GM19099 (cell line): Measurements from ENCODE around the gene SLC6A12.

ENCODE experiments used
- POLR2A ChIP-seq: IDR thresholded peaks from 3 replicates; pipeline ENCODE4 v1.6.1; 2011; ENCODE audit warnings: low read depth; ENCODE audit not compliant: insufficient read length; ENCODE audit errors: extremely low read depth

SLC6A12 gene

DNA sequence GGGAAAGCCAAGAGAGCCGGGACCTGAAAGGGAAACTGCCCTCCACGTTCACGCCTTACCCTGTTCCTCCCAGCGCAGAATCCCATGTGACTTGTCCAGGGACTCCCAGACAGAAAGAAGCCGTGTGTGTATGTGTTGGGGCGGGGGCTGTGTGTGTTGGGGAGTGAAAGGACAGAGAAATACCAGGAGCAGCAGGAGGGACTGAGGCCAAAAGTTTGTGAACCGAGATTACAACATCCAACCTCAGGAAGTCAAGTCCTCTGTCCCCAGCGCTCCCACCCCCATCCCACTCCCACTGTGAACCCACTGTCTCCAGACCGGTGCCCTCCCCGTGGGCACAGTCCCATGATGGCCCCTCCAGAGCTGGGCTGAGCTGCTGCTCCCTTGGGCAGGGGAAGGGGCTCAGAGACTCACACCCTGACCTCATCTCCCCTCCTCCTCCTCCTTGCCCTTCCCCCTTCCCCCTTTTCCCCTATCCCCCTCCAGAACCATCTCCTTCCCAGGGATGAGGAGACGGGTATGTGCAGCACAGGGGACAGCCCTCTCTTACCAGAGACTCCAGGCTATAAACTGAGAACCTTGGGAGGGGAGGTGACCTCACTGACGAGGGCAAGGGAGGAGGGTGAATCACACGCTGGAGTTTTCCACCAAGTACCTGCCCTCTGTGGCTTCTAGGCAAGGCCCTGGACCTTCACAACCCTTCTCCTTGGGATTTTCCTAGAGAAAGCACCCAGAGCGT, at the start of gene SLC6A12:
SLC6A12 (minus strand) TSS at position 155 of the 739 bp plus-strand sequence. CDS start 4,171 bp downstream, outside the sequence.
- no peak for TF ChIP-seq POLR2A

DNA sequence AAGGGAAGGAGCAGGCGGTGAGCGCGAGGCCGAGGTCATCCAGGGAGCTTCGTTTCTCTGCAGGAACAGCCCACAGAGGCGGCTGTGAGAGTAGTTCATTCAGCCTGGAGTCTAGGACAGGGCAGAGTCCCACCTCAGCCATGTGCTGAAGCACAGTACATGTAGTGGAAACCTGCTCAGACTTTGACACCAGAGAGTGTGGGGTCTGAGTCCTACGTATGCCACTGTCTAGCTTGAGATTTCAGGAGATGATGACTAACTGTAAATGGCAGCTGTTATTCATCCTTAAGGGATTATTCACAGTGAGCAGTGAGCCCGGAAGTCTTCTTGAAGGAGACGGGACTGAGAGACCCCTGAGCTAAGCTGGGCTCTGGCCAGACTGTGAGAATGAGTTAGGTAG, 49.6 kb upstream of the SLC6A12 start:
- TF ChIP-seq POLR2A = no peak

DNA sequence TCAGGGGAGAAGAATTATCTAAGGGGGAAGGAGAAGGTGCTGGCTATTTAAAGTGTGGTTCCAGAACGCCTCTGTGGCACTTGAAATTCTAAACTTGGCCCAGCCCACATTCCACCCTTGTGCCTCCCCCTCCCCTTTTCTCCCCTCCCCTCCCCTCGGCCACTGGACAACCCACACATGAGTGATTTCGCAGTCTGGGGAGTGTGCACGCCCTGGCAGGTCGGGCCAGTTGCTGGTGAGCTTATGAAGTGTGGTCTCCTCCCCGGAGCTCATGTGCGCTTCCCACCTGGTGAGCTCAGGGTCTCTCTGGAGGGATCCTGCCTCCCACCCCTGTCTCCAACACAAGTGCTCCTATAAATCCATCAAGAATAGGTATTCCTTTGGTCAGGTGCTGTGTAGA, 48.9 kb upstream of the SLC6A12 start, which contains the start of gene SLC6A13:
SLC6A13 (minus strand) TSS at position 20 of the 400 bp plus-strand sequence. CDS start 2,784 bp downstream, outside the sequence.
- no peak for TF ChIP-seq POLR2A

DNA sequence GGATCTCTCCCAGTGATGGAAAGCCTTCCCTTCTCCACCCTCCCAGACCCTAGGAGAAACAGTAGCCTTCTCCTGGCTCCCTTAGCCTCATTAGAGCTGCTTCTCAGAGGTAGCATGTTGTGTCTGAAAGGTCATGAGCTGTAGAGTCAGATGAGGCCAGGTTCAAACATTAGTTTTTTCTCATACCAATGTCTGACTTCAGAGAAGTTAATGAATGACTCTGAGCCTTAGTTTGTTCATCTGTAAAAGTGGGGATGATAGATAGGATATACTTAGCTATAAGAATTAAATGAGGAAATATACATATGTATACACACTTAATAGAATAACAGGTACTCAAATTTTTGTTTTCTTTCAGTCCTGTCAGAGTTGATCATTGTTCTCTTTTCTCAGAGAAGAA, 48.2 kb upstream of the SLC6A12 start:
- no peak for TF ChIP-seq POLR2A

DNA sequence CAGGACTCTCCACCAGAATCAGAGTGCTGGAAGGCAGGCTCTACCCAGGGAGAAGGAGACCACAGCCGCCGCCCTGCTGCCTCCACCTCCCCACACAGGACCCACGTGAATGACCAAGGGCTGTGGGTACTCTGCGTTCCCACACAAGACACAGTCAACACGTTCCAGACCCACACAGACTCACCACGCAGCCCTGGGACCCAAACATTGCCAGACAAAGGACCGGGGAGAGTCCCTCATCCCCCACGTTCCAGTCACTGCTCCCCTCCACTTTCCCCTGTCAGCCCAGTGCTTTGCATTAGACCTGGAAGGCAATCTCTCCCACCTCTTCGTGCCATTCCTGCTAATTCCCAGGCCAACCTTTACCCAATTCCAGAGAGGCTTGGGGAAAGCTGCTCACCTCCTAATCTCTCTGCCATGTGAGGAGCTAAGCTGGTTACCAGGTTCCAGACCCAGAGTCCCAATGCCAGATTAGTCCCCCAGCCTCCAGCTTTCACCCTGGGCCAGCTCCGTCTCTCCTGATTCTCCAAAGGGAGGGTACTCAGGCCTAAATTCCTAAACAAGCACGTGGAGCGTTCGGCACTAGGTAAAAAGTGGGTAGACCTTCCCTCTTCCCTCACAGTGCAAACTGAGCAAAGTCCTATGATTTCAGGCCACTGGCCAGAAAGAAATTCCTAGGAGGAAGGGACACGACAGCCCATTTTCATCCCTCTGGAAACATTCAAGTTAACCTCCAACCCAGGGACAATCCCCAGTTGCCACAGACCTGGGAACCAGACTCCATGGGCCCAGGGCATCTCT, 43.8 kb upstream of the SLC6A12 start:
- no peak for TF ChIP-seq POLR2A

DNA sequence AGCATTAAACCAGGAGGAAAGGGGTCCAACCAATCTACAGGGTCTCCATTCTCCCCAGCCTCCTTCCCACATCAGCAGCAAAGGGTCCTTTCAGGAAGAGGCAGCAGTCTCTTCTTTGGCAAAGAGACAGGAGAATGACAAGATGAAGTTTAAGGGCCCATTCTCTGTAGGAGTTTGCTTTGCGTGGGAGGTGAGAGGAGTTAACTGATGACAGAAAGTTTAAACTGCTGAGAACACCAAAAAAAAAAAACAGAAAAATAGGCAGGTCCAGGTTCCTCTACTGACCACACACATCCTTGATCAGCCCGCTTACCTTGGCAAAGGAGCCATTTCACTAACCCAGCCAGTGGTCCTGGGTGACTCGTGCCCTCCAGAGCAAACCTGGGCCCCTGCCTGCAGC, 43.0 kb upstream of the SLC6A12 start:
- no peak for TF ChIP-seq POLR2A

DNA sequence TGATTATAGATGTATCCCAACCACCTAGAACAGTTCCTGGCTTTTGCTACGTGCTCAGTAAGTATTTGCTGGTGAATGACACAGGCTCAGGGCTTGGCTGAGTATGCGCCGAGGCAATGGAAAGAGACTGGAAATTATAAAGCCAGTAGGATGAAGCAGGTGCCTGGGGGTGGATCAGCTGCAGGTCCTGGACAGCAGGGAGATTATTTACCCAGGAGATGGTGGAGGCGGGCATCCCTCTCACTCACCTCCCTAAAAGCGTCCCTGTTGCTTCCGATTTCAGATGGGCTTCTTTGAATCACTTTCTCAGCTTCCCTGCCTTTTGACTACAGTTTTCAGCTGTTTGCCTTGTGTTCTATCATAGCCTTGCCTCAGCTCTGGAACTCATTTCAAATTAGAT, 42.3 kb upstream of the SLC6A12 start:
- TF ChIP-seq POLR2A = no peak

DNA sequence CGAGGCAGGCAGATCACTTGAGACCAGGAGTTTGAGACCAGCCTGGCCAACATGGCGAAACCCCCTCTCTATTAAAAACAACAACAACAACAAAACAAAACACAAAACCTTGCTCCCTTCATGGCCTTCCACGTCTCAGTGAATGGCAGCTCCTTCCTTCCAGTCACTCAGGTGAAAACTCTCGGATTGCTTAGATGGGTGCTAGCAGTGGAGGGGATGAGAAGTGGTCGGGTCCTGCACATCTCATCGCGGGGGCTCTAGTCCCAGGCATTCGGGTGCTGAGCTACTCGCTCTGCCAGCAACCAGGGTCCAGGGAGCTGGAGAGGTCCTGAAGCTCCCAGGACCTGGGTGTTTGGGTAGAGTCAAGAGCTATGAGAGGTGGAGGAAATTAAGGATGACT, 41.0 kb upstream of the SLC6A12 start:
- TF ChIP-seq POLR2A = no peak

DNA sequence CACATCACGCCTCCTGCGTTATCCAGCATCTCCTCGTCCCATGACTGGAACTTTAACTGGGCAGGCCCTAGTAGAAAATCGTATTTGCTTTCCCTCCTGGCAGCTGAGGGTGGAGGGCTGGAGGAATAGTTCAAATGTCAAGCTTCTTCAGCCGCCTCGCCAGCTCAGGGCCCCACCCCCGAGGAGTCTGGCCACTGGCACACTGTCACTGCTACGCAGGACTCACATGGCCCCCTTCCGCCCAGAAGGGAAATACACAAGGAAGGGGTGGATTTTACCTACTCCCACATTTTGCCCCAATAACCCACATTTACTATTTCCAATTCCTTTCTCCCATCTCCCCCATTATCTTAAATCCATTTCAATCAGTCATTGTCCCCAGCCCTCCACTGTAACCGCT, 40.1 kb upstream of the SLC6A12 start:
- no peak for TF ChIP-seq POLR2A

DNA sequence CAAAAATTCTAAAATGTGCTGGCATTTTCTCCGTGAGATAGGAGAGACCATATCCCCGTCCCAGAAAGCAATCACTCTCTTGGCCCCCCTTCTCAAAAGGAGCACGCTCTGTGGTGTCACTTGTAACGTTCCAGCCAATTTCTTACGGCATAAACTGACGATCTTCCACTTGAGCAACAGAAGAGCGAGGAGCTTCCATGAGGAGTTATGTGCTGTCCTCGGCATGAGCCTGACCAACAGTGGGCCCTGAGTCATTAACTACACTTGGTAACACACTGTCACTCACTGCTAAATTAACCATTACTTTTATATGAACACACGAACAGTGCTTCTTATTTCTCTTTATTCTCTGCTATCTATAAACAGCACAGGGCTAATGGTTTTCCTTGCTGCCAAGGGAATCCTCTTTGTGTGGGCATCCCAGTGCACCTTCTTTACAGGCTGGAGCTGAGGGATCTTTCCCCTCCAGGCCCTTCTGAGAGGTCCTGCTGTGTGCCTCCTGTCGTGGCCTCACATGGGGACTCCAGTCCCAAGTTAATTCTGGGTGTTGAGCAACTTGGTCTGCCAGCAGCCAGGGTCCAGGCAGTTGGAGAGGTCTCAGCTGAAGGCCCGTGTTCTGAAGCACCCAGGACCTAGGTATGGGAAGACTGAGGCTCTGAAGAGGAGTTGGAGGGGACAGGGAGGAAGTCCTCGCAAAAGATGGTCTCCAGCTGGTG, 39.3 kb upstream of the SLC6A12 start:
- no peak for TF ChIP-seq POLR2A

DNA sequence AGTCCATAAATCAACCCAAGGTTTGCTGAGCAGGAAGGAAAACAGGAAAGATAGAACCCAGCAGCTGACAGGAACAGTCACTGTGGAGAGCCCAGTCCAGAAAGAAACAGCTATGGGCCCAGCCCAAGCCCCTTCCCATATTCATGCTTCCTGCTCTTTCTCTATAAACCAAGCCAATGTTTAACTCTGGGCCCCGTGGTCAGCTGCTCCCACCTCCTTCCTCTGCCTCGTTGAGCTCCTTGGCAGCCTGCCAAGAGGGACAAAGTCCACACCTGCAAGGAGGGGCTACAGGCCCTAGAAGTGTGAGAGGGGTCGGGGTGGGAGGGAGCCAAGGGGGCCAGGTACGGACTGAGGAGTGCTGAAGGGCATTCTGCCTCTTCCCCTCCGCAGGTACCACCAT, 38.7 kb upstream of the SLC6A12 start:
- TF ChIP-seq POLR2A = no peak

DNA sequence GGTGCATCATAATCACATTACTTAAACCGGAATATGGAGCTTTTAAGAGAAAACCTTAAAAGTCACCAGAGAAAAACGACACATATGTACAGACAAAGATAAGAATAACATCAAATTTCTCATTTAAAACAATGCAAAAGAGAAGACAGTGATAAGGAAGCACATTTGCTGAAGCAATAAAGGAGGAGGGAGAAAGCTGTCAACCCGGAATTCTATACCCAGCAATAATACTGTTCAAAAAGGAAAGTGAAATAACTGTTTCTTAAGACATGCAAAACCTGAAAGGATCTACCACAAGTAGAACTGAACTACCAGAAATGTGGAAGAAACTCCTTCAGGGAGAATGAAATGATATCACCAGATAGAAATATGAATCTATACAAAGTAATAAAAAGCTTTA, 33.3 kb upstream of the SLC6A12 start:
- no peak for TF ChIP-seq POLR2A

DNA sequence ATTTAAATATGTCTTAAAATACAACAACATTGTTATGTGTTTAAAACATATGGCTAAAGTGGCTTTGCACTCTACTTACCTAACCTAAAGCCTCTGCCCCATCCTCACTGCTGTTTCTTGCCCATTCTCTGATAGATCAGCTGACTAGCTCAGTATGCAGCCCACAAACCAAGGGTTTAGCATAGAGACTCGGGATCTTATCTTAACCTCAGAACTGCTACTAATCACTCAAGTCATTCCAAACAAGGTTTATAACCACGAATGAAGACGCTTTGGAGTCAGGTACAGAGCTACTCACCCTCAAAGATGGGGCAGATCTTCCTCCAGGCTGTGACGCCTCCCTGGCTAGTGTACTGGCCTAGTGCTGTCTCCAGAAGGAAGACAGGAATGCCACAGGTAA, 29.4 kb upstream of the SLC6A12 start:
- TF ChIP-seq POLR2A = no peak

DNA sequence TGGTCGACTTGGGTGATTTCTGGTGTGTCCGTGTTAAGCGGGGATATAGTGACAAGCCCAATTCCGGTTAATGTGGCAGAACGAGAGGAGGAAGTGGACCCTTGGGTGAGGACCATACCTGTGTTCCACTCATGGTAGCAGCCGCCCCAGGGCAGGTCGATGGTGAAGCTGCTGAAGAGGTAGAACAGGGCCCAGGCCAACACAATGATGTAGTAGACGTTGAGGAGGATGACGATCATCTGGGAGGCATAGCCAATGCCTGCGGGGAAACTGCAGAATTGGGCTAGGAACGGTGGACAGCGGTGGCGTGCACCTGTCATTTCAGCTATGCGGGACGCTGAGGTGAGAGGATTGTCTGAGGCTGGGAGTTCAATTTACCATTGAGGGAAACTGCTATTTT, 28.5 kb upstream of the SLC6A12 start:
- TF ChIP-seq POLR2A = no peak

DNA sequence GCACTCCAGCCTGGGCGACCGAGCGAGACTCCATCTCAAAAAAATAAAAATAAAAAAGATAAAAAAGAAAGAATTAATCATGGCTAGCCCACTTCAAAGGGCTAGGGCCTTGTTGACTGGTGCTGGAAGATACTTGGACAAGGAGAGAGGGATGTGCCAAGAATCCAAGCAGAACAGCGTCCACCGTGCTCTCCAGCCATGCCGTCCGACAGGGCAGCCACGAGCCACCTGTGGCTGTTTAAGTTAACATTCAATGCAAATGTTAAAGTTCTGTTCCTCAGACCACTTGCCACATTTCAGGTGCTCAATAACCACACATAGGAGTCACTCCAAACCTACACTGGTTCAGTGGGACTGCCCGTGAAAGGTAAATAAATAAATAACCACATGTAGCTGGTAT, 27.3 kb upstream of the SLC6A12 start:
- no peak for TF ChIP-seq POLR2A
